Fibroblast of skin of left biceps (primary cell): ENCODE measurements around the gene HS3ST4.

Experiments
- DNase-seq, 2 experiments: peaks; one replicate each; pipeline ENCODE4 v3.0.0-alpha.2; 2013; ENCODE audit warnings: low read depth in 2 of 2

The HS3ST4 gene

GRCh38 chr16:25691519-25692091 is at the start of gene HS3ST4:
HS3ST4 (plus strand) TSS chr16:25691959.
- no peak for DNase-seq

DNA sequence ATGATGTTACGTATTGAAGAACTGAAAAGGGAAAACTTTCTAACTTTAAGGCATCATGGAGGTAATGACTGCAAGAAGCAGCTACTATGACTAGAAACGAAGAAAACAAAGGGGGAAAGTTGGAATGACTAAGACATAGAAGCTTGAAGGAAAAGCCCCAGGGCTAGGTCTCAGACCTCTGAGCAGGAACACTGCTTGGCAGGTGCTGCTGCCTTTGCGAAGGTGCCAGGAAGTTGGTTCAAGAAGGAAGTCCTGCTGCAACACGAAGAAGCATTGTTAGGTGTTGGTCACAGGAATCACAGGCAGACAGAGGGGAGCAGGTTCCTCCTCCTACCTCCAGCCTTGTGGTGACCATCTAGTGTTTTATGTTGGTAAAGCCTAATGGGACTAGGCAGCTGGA is 48.1 kb upstream of the HS3ST4 start:
- no peak for DNase-seq

- DNase-seq, result no peak
Measured at GRCh38 chr16:25656639-25657038, 35.1 kb upstream of the HS3ST4 start.

DNA sequence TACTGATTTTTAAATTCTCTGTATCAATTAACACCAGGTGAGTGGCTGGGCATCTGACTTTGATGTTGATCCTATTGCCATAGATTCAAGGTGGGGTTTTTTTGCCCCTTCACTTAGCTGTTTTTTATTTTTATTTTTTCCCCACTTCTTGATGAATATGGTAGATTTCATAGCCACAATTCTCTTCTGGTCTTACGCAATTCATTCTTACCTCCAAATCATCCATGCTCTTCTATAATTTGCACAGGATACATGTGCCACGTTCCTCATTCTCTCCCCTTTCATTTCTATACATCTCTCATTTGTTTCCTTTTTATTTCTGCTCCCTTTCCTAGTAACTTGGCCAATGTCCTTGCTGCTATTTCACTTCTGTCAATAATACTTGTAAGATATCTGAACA is 14.9 kb upstream of the HS3ST4 start:
- no peak for DNase-seq

DNA sequence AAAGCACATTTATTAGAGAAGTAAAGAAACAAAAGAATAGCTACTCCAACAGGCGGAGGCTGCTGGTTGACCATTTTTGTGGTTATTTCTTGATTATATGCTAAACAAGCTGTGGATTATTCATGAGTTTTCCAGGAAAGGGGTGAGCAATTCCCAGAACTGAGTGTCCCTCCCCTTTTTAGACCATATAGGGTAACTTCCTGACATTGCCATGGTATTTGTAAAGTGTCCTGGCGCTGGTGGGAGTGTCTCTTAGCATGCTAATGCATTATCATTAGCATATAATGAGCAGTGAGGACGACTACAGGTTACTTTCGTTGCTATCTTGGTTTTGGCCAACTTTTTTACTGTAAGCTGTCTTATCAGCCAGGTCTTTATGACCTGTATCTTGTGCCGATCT is 12.2 kb upstream of the HS3ST4 start:
- DNase-seq, result no peak

DNA sequence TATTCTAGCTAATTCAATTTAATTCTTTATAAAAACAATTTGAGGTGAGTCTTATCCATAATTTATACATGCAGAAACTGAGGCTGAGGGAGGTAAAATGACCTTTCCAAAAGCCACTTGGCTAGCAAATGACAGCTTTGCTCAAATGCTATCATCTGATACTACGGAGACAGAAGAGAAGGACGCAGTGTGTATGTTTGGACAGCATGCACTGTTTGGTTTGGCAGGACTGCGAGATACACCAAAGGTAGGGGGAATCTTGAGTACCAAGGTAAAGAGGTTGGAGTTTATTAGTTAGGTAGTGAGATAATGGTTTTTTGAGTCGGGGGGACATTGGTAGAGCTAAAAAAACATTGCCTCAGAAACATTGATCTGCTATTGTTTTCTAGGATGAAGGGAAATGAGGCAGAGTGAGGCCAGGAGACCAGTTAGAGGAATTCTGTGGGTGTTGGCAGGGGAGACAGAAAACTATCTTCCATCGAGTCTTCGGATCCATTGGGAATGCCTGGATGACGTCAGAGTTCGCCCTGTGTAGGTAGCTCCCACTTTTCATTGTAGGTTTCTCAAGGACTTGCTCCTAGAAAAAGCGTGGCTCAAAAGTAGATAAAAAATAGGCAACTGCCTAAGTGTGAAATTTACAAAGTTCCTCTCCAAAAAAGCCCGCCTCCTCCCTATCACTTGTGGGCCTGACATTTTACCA is 2.5 kb upstream of the HS3ST4 start:
- DNase-seq, result no peak

GRCh38 chr16:25690552-25691143 is 1.1 kb upstream of the HS3ST4 start:
- DNase-seq, result no peak

GRCh38 chr16:25692351-25692741 is 587 bp downstream of the HS3ST4 start:
- no peak for DNase-seq

DNA sequence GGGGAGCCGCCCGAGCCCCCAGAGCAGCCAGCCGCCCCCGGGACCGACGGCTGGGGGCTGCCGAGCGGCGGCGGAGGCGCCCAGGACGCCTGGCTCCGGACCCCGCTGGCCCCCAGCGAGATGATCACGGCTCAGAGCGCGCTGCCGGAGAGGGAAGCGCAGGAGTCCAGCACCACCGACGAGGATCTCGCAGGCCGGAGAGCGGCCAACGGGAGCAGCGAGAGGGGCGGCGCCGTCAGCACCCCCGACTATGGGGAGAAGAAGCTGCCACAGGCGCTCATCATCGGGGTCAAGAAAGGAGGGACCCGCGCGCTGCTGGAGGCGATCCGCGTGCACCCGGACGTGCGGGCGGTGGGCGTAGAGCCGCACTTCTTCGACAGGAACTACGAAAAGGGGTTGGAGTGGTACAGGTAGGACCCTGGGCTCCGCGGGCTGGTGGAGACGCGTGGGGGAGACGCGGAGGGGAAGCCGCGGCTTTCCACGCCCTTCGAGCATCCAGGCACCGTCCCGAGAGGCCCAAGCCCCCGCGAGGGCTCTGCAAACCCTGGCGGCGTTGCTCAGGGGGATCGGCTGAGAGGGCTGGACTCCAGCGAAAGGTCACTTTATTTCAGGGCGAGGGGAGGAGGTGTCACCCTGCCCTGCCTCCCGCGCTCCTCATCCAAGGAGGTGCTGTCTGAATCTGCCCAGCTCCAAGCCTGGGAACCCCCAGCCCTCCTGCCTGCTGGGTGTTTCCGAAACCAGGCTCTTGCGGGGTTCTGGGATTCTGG is 1.2 kb downstream of the HS3ST4 start:
- no peak for DNase-seq

- no peak for DNase-seq
Measured at GRCh38 chr16:25693631-25694030, 1.9 kb downstream of the HS3ST4 start.

- DNase-seq, result no peak
Measured at GRCh38 chr16:25699069-25699468, 7.3 kb downstream of the HS3ST4 start.

DNA sequence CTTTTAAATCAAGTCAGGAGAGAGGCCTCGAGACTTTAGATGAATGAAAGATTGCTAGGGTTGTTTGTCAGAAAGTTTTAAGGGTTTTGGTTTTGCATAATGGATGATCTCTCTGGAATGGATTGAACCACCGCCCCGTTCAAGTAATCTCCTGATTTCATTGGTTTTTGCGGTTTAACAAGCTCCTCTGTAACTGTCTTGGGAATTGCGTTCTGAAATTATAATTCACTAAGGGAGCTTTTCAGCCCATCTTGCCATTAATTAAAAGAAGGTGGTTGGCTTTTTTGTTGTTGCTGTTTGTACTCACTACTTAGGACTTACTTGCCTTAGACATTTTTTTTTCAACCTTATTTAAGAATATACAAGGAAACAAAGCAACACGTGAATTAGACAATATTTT is 8.8 kb downstream of the HS3ST4 start:
- DNase-seq, result no peak

GRCh38 chr16:25707553-25707952 is 15.8 kb downstream of the HS3ST4 start:
- DNase-seq, result no peak

GRCh38 chr16:25707982-25708583 is 16.3 kb downstream of the HS3ST4 start:
- DNase-seq, result no peak

- DNase-seq, result no peak
Measured at GRCh38 chr16:25709213-25709612, 17.5 kb downstream of the HS3ST4 start.

DNA sequence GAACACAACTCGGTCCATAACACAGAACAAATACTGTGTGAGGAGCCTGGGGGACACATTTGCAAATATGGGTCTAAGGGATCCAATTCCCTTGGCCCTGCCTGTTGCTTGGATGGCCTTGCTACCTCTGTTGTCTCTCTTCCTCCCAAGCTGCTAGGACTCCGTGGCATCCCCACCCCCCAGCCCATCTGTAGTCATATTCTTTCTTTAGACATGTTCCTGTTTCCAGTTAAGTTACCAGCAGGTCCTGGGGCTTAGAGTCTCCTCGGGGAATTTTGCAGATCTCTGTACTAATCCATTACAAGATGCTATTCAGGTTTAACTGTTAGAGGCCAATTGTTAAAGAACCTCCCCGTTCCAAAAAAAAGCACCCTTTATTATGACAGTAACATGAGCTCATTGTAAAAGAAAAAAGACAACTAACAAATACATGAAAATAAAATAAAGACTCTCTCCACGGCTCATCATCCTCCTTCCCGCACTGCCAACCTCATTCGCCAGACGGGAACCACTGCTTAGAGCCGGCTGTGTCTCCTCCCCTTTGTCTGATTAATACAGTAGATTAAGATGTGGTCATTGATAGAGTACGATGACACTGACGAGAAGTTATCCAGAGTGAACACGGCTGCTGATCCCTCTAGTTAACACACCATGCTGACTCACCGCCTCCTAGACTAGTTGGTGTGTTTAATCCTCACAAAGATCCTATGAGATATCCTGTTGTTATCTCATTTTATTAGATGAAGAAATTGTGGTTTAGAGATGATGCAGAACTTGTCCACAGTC is 22.2 kb downstream of the HS3ST4 start:
- no peak for DNase-seq

DNA sequence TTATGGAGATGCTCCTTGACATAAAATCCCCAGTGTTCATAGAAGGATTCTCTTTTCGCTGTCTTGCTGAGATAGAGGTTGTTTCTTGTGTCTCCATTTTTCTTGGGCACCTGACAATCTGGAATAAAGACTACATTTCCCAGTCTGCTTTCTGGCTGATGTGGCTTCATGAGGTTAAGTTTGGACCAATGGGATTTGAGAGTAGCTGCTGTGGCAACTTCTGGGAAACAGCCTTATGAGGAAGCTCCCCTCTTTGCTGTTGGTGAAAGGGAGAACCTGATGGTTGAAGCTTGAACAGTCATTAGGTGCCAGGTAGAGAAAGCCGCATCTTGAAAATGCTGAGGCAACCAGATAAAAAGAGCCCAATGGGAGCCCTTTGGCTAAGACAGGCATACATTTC is 24.4 kb downstream of the HS3ST4 start:
- DNase-seq, result no peak

- no peak for DNase-seq
Measured at GRCh38 chr16:25721439-25721838, 29.7 kb downstream of the HS3ST4 start.

DNA sequence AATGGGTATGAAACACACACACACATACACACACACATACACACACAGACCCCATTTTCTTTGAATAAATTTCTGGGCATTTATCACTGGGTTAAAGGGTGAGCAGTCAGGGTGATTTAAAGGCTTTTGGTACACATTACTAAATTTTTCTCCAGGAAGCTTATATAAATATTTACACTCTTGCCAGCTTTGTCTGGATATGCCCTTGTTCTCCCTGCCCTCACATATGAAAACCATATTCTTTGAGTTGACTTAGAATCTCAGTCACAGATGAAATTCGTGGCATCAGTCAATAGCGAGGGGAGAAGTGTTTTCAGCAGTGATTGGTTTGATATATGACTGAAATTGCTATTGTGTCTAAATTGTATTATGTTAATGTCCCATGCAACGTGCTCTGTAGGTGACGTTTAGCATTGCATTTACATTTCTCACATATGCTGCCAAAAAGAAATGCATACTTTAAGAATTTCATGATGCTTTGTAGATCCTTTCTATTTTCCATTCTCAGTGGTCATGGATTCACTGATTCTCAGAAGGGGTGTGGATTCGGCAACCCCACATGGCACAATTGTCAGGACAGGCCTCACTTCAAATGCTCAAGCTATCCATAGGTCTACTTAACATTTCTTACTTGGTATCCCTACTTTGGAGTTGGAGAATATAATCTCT is 34.8 kb downstream of the HS3ST4 start:
- DNase-seq, result no peak

DNA sequence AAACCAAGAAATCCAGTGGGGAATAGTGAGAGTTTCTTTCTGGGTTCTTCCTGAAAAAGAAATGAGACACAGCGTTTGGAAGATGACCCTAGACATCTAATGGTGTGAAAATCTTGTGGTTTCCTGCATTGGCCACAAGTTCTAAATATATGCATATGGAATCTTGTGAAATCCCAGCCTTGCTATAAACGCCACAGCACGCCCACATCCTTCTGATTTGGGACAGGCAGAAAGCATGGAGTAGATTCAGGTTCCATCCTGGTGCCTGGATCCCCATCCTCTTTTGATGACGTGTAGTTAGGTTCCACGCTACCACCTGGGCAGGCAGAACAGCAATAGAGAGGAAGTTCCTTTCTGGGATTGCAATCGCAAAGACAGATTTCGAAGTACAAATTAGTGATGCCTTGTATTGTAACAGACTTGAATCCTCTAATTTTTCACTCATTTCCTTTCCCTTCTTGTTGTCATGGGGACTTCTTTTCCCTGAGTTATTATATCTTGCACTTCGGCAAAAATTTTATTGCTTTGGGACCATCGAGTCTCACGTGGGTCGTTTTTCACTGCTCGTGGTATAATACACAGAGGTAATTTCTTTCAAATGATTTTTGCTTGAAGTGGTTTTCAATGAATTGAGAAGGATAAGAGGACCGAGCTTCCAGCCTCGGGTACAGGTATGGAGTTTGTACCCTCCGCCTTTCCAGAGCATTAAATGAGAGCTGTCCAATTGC is 37.6 kb downstream of the HS3ST4 start:
- no peak for DNase-seq
